ENCODE data around the gene FOXD4L5.
"Not testable (repeated sequence)": the region's sequence is repeated elsewhere in the genome, so short reads cannot be mapped to it uniquely, and the experiment has no call there.

FOXD4L5 gene

DNA sequence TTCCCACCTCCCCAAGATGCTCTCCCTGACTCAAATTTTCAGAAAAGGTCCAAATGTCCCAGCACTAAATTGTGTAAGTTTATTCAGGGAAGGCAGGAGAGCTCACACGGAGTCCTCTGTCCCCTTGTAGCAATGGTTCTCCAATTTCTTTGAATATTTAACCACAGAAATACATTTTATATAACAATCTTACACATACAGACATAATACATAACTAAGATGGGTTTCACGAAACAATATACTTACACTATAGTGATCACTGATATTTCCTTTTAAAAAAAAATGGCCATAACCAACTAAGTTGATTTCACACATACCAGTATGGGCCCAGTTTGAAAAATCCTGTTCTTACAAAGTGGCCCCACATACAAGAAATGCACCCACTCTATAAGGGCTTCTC lies at the start of gene FOXD4L5:
Gene FOXD4L5 (minus strand): TSS at position 101 of the 400 bp plus-strand sequence. CDS start 832 bp downstream, outside the sequence.
- DNase-seq (ENCODE audit: low read depth), result not testable (repeated sequence)

GRCh38 chr9:65283943-65284342 lies 1.1 kb downstream of the FOXD4L5 start:
- not testable (repeated sequence) for DNase-seq (ENCODE audit: low read depth)

DNA sequence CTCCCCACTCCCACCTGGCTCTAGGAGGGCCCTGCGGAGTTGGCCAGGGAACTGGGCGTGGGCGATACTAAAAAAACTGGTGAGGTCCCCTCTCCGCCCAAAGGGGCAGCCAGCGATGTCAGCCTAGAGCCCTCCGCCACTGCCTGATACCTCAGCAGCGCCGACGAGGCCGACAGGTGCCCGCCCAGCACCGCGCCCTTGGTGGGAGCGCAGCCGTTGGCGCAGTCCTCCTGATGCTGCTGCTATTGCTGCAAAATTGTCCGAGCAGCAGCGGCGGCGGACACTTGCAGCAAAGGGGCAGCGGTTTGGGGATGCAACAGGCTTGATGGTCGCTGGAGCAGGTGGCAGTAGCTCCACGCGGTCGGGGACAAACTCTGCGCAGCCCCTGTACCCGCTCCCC lies 2.0 kb downstream of the FOXD4L5 start:
- DNase-seq (ENCODE audit: low read depth), result not testable (repeated sequence)

Data from activated T-helper 1 cell treated with Interleukin-2 at 50 U/mL for 16 hours (primary cell).